ENCODE measurements around the gene TMEM141. TPM values are rescaled to one million over a fixed set of nuclear protein-coding genes. Genes with fewer than 3 reads are reported as not detected.
"Not testable (repeated sequence)": the region's sequence is repeated elsewhere in the genome, so short reads cannot be mapped to it uniquely, and the experiment has no call there.

Gene TMEM141
- total and polyA plus RNA-seq, 10 of the 15 experiments (the other 5 are each of a cell fraction or from before 2014, with no cell fraction given): 7.8 to 48.6 (median 34.4) TPM

DNA sequence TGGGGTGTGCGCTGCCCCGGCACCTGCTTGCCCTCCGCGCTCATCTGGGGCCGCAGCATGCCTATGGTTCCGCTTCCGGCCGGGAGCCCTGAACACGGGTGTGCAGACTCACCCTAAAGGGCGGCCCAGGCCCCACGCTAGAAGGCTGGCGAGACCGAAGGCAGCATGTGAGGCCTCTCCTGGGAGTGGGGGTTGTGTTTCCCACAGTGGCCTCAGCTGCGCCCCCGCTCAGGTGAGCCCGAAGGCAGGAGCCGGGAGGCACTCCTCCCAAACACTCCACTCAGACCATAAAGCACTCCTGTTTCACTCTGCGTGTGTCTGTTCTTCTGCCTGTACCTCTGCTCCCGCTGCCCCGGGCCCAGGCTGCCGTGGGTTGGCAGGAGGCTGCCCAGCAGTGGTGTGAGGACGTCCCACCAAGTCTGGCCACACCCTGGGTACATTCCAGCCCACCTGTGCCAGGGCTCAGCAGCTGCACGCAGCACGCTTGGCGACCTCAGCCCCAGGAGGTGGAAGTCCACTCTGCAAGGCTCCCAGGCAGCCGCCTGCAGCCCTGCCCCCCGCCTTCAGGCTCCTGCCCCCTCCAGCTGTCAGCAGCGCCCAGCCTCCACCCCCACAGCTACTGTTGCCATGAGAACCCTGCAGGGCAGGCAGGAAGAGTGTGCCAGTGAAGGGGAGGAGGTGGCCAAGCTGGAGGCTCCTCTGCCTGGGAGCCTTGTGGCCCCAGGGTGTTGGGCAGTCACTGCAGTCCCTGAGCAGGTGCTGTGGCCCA is 49.9 kb downstream of the TMEM141 start:
- no peak for FAIRE-seq
- no peak overlapping the region for H3K27ac ChIP-seq (ENCODE audit: control insufficient read depth, insufficient read depth)
- no peak overlapping the region for H3K4me2 ChIP-seq (ENCODE audit: control insufficient read depth, insufficient read depth)
- H3K79me2 ChIP-seq (ENCODE audit: control insufficient read depth, insufficient read depth, low read length): no peaks in the 10 kb centered on the region
- in situ Hi-C loops (cut with MboI): no loop called here
- H3K4me1 ChIP-seq (ENCODE audit: control insufficient read depth, insufficient read depth, low read length): peaks cover 6% of the 10 kb centered on the region; the same call in 1 of the 2 replicates
- RAD21 ChIA-PET (ENCODE audit: unreplicated experiment): interaction anchor here (1.1 to 1.3 kb wide), 3 partner anchors 31 to 61 kb away, joined by 3 to 4 read pairs (median 3); no protein-coding TSS in a partner anchor
- ATAC-seq: no peak
- POLR2A ChIA-PET: interaction anchor here (0.6 to 1.3 kb wide), 2 partner anchors 31 to 572 kb away, joined by 3 read pairs; no protein-coding TSS in a partner anchor
- CTCF ChIA-PET: interaction anchor here (1.0 to 4.5 kb wide), 6 partner anchors 32 to 194 kb away, joined by 3 to 46 read pairs (median 8); partner anchors contain the start of genes FUT7 and TRAF2
- WGBS (ENCODE audit: insufficient coverage, insufficient replicate concordance, low lambda C conversion rate, missing lambda C conversion rate): 72% methylated on average over 23 of the region's 28 CpGs
- SMC1A ChIA-PET (ENCODE audit: uncharacterized antibody, unreplicated experiment): interaction anchor here (0.8 to 1.5 kb wide), 2 partner anchors 31 to 72 kb away, joined by 3 to 4 read pairs; no protein-coding TSS in a partner anchor
- no peak overlapping the region for H2AFZ ChIP-seq (ENCODE audit: control insufficient read depth, low read depth, low read length)
- intact Hi-C loops (cut with micrococcal nuclease; ENCODE audit: unreplicated experiment): no loop called here
- TF ChIP-seq POLR2A (IDR thresholded peaks at IDR 0.05; ENCODE audit: low read depth, low read length) (peak; percentile 38), NR2F1 (conservative IDR thresholded peaks at IDR 0.05) (no peak)
- TF ChIP-seq, protein P1, sequence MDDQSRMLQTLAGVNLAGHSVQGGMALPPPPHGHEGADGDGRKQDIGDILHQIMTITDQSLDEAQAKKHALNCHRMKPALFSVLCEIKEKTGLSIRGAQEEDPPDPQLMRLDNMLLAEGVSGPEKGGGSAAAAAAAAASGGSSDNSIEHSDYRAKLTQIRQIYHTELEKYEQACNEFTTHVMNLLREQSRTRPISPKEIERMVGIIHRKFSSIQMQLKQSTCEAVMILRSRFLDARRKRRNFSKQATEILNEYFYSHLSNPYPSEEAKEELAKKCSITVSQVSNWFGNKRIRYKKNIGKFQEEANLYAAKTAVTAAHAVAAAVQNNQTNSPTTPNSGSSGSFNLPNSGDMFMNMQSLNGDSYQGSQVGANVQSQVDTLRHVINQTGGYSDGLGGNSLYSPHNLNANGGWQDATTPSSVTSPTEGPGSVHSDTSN (IDR thresholded peaks at IDR 0.05; ENCODE audit: insufficient replicate concordance, low read depth, low read length): no peak
- no peaks in the 10 kb centered on the region for H3K27me3 ChIP-seq (replicated peaks in 1 of 2; ENCODE audit: control insufficient read depth in 2 of 2, insufficient read depth in 2 of 2, low read length in 1 of 2)
- H3K36me3 ChIP-seq (ENCODE audit: control insufficient read depth in 2 of 2, insufficient read depth in 2 of 2, low read length in 1 of 2): no peaks in the 10 kb centered on the region
- H3K4me3 ChIP-seq: no peak overlapping the region
- no TSS peak for BruUV-seq (replicated peaks)
- H4K20me1 ChIP-seq (ENCODE audit: control insufficient read depth, insufficient read depth): no peaks in the 10 kb centered on the region; the same call in 1 of the 2 replicates
- H3K9ac ChIP-seq (ENCODE audit: control insufficient read depth, insufficient read depth, low read length): no peak overlapping the region
- no peaks in the 10 kb centered on the region; the same call in 2 of the 3 replicates for H3K9me3 ChIP-seq (replicated peaks; ENCODE audit: control insufficient read depth, insufficient read depth, low read length)
- DNase-seq (ENCODE audit: low read depth, low spot score): no peak

DNA sequence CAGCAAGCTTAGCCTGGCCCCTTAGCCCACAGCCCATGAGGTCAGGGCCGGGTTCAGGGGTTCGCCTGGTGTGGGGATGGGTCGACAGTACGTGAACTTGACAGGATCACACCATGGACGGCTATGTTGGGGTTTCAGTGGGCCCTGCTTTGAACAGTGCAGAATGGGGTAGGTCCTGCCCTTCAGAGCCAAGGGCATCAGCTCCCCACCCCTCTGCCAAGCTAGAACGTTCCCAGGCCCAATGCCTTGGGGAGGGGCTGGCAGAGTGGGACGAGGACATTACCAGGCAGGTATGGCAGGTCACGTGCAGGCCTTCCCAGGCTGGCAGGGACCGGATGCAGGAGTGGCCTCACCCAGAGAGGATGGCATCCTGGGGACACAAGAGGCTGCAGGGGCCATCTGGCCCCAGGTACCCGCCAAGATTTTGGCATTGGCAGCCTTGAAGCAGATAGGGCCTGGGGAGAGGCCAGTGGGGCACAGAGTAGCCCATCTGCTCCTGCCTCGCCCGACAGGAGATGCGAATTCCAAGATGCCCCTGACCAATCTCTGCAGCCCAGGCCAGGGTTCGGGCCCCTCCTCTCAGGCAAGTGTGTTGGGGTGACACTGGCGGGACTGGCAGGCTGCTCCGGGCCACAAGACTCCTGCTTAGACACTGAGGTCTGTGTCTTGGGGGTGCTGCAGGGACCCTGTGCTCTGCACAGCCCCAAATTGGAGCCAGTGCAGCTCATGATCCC is 50.7 kb downstream of the TMEM141 start:
- H3K36me3 ChIP-seq (ENCODE audit: control insufficient read depth in 2 of 2, insufficient read depth in 2 of 2, low read length in 1 of 2); in situ Hi-C loops (cut with MboI); DNase-seq (ENCODE audit: low read depth, low spot score); H2AFZ ChIP-seq (ENCODE audit: control insufficient read depth, low read depth, low read length); H3K27me3 ChIP-seq (replicated peaks in 1 of 2; ENCODE audit: control insufficient read depth in 2 of 2, insufficient read depth in 2 of 2, low read length in 1 of 2); H3K27ac ChIP-seq (ENCODE audit: control insufficient read depth, insufficient read depth); BruUV-seq (replicated peaks); intact Hi-C loops (cut with micrococcal nuclease; ENCODE audit: unreplicated experiment); H3K79me2 ChIP-seq (ENCODE audit: control insufficient read depth, insufficient read depth, low read length); H3K9ac ChIP-seq (ENCODE audit: control insufficient read depth, insufficient read depth, low read length); H4K20me1 ChIP-seq (ENCODE audit: control insufficient read depth, insufficient read depth); H3K9me3 ChIP-seq (replicated peaks; ENCODE audit: control insufficient read depth, insufficient read depth, low read length); H3K4me3 ChIP-seq; FAIRE-seq; H3K4me1 ChIP-seq (ENCODE audit: control insufficient read depth, insufficient read depth, low read length); ATAC-seq: not testable (repeated sequence)
- 37% methylated on average over 14 of the region's 16 CpGs for WGBS (ENCODE audit: insufficient coverage, insufficient replicate concordance, low lambda C conversion rate, missing lambda C conversion rate)
- POLR2A ChIA-PET: interaction anchor here (0.6 to 1.4 kb wide), 7 partner anchors 18 to 571 kb away, joined by 3 to 9 read pairs (median 3); no protein-coding TSS in a partner anchor
- RAD21 ChIA-PET (ENCODE audit: unreplicated experiment): interaction anchor here (0.6 to 4.1 kb wide), 7 partner anchors 32 to 193 kb away, joined by 3 to 16 read pairs (median 4); no protein-coding TSS in a partner anchor
- SMC1A ChIA-PET (ENCODE audit: uncharacterized antibody, unreplicated experiment): interaction anchor here (0.6 to 2.2 kb wide), 8 partner anchors 29 to 90 kb away, joined by 3 to 5 read pairs (median 3); no protein-coding TSS in a partner anchor
- H3K4me2 ChIP-seq (ENCODE audit: control insufficient read depth, insufficient read depth): peak overlapping the region; percentile 74
- CTCF ChIA-PET: interaction anchor here (0.7 to 4.5 kb wide), 30 partner anchors 9 to 309 kb away, joined by 3 to 46 read pairs (median 5); partner anchors contain the start of genes FBXW5, FUT7 and TRAF2
